GM10248 (cell line): ENCODE results near the gene FANCE.

ENCODE experiments used
- CTCF ChIA-PET: fragments of 300-600 bp; sonication (Branson Sonifier 250); formaldehyde crosslinking; extraction: SDS; loops from one replicate; lab custom pipeline; 2021; ENCODE audit warnings: antibody characterized with exemption; lab: Yijun Ruan, JAX
- POLR2A ChIA-PET: fragments of 350-650 bp; sonication (Branson Sonifier 250); formaldehyde crosslinking; extraction: SDS; loops from one replicate; lab custom pipeline; 2020; ENCODE audit warnings: antibody characterized with exemption; lab: Yijun Ruan, JAX
- DNase-seq: peaks from one replicate; pipeline ENCODE4 v3.0.0; 2012; ENCODE audit errors: extremely low spot score
- CTCF ChIP-seq: IDR thresholded peaks from 2 replicates; pipeline ENCODE4 v1.5.1; 2012; ENCODE audit warnings: mild to moderate bottlenecking, low read depth; ENCODE audit errors: extremely low read depth, missing control alignments, control extremely low read depth

The FANCE gene

DNA sequence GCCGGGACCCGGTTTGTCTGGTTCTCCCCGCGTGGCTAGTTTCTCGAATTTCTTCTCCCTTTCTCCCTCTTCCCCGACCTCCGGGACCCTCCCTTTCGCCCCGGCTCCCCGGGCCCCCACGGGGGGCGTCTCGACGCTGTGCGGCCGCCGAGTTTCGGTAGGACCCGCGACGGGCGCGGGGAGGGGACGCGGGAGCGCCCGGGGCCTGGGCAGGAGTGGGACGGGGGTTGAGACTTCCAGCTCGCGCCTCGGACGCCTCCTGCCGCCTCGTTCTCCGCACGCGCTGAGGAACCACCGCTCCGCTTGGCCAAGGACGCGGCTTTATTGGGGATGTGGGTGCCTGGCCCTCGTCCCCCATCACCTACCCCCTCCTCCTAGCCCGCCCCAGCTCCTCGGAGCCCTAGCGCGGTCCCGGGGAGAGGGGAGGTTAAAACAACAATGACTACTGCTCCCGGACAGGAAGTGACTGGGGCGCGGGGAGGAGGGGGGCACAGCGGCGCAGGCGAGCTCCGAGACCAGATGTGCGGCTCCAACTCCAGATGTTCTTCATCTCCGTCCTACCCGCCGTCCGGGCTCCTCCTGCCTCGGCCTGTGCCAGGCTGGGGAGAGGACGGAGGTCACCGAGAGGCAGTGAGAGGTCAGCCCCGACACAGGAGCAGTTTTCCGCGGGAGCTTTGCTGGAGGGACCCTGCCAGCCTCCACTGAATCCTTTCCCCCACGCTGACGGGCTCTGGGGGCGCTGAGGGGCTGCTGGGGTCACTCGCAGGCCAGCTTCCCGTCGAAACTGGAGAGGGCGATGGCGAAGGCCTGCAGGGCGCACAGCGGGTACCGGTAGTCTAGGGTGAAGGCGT, 45.7 kb downstream of the FANCE start:
- DNase-seq, result peak; percentile 58
- ChIA-PET POLR2A (no interaction called here), CTCF (interaction anchor here (0.7 to 1.2 kb wide), 3 partner anchors 26 to 204 kb away, joined by 3 read pairs; partner anchors contain the start of gene RPL10A)
- no peak for TF ChIP-seq CTCF

- POLR2A ChIA-PET, result no interaction called here
- TF ChIP-seq CTCF, result no peak
Observed at GRCh38 chr6:35498422-35499067, 46.4 kb downstream of the FANCE start.

DNA sequence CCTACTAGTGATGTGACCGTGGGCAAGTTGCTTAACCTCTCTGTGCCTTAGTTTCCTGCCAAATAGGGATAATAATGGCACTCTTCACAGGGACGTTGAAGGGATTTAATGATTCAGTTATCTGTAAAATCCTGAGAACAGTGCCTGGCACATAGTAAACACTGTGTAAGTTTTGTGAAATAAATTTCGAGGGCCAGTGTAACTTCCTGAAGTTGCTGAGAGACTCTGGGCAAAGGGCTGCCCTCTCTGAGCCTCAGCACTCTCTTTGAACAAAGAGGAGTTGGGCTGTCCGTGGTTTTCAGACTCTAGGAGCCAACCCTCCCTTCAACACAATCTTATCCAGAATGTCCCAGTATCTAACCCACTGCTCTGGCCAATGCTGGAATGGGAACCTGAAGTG, 47.2 kb downstream of the FANCE start:
- CTCF ChIA-PET, result interaction anchor here (0.8 kb wide), 1 partner anchor 10 kb away, joined by 3 read pairs; no protein-coding TSS in a partner anchor
- no peak for DNase-seq
- POLR2A ChIA-PET, result no interaction called here
- no peak for TF ChIP-seq CTCF

More at GRCh38 chr6:35498422-35499067, 46.4 kb downstream of the FANCE start:
- CTCF ChIA-PET, result interaction anchor here (0.7 to 1.2 kb wide), 3 partner anchors 27 to 205 kb away, joined by 3 read pairs; partner anchors contain the start of gene RPL10A
- no peak for DNase-seq

DNA sequence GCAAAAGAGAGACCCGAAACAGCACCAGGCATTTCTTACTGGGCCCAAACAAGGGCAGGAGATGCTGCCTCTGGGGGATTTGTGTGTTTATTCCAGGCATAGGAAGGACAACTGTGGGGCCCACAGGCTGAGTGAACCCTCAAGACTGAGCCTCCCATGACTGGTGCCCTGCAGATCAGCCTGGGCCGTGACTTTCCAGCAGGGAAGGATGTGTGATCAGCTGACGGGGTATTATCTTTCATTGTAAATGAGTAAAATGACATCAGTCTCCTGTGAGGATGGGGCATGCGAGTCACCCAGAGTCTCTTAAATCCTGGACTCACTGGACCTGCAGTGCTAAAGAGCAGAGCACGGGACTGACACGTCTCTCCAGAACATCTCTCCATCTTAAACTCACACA, 48.6 kb downstream of the FANCE start:
- POLR2A ChIA-PET, result no interaction called here
- no peak for TF ChIP-seq CTCF
- CTCF ChIA-PET, result interaction anchor here (1.3 kb wide), 1 partner anchor 21 kb away, joined by 3 read pairs; no protein-coding TSS in a partner anchor
- no peak for DNase-seq

DNA sequence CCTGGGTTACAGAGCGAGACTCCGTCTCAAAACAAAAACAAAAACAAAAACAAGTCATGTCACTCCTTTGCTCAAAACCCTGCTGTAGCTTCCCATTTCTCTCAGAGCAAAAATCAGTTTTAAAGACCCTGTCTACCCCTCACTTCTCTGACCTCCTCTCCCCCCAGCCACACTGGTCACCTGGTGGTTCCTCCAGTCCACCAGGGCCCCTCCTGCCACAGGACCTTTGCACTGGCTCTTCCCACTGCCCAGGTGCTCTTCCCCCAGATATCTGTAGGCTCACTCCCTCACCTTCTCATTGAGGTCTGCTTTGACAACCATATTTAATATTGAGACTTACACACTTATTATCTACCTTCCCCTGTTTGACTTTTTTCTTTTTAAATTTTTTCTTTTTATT, 49.6 kb downstream of the FANCE start:
- TF ChIP-seq CTCF, result no peak

GRCh38 chr6:35503534-35503933, 51.4 kb downstream of the FANCE start:
- no peak for TF ChIP-seq CTCF
- DNase-seq, result no peak
- POLR2A ChIA-PET, result no interaction called here

More for the DNA sequence above, 49.6 kb downstream of the FANCE start:
- no peak for DNase-seq
- CTCF ChIA-PET, result interaction anchor here (0.7 to 1.6 kb wide), 2 partner anchors 20 to 1712 kb away, joined by 3 read pairs; no protein-coding TSS in a partner anchor
- POLR2A ChIA-PET, result no interaction called here

More at GRCh38 chr6:35503534-35503933, 51.4 kb downstream of the FANCE start:
- CTCF ChIA-PET, result interaction anchor here (1.5 to 2.8 kb wide), 2 partner anchors 27 to 233 kb away, joined by 3 to 9 read pairs; partner anchors contain the start of gene ARMC12
